GM19438 (cell line): Measurements from ENCODE around the gene AGAP1.
"Not testable (repeated sequence)": the region's sequence is repeated elsewhere in the genome, so short reads cannot be mapped to it uniquely, and the experiment has no call there.

Source experiments
- ATAC-seq: cut with Tn5 transposase; IDR thresholded peaks from one replicate; pipeline ENCODE4 v1.9.1; 2021; ENCODE audit warnings: low read depth; ENCODE audit not compliant: unreplicated experiment

Gene AGAP1

GRCh38 chr2:235945608-235946140, 451.8 kb downstream of the AGAP1 start:
- ATAC-seq, result no peak

DNA sequence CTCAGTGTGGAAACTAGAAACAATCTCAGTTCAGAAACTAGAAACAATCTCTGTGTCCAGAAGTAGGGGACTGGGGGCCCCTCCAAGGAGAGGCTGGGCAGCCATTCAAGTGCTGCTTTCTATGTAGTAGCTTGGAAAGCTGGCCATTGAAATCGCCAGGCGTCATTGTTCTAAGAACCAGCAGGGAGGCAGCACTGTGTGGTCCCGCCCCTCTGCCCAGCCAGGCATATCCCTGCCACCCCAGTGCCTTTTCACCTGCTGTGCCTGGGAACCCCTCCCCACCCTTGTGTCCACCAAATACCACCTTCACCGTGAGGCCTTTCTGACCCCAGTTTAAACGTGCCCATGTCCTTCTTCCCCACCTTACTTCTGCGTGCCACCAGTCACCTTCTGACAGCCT, 452.7 kb downstream of the AGAP1 start:
- ATAC-seq, result no peak

DNA sequence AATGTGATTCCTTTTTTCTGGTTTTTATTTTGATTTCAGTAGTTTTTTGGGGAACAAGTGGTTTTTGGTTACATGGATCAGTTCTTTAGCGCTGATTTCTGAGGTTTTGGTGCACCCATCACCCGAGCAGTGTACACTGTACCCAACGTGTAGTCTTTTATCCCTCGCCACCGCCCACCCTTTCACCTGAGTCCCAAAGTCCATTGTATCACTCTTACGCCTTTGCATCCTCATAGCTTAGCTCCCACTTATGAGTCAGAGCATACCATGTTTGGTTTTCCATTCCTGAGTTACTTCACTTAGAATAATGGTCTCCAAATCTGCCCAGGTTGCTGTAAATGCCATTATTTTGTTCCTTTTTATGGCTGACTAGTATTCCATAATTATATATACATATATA, 453.2 kb downstream of the AGAP1 start:
- not testable (repeated sequence) for ATAC-seq

- no peak for ATAC-seq
Observed at GRCh38 chr2:235949567-235950472, 456.0 kb downstream of the AGAP1 start.

GRCh38 chr2:235950473-235950809, 456.6 kb downstream of the AGAP1 start:
- ATAC-seq, result no peak

- no peak for ATAC-seq
Observed at GRCh38 chr2:235951493-235951892, 457.6 kb downstream of the AGAP1 start.

GRCh38 chr2:235951982-235952381, 458.1 kb downstream of the AGAP1 start:
- ATAC-seq, result no peak

GRCh38 chr2:235952714-235953113, 458.9 kb downstream of the AGAP1 start:
- ATAC-seq, result no peak

GRCh38 chr2:235954281-235954680, 460.4 kb downstream of the AGAP1 start:
- ATAC-seq, result no peak

DNA sequence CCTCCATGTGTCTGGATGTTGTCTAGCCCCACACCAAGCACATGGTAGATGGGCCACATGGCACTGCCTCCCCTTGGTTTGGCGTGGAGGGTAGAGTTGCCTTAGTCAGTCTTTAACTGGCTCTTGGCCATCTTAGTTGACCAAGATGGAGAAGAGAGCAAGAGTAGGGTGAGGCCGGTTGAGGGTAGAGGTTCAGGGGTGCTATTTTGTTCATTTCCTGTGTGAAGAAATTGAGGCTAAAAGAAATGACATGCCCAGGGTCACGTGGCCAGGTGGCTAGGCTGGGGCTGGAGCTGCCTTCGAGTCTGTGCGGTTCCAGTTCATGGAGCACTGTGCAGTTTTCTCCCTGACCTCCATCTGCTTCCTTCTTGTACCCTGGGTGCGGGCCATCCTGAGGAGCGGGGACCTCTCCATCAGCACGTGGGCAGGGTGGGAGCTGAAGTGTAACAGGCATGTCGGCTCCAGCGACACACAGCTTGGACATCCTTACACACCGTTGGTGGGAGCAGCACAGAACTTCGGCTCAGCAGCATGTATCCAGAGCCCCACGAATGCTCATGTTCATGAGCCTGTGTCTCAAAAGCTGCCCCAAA, 461.1 kb downstream of the AGAP1 start:
- ATAC-seq, result no peak

DNA sequence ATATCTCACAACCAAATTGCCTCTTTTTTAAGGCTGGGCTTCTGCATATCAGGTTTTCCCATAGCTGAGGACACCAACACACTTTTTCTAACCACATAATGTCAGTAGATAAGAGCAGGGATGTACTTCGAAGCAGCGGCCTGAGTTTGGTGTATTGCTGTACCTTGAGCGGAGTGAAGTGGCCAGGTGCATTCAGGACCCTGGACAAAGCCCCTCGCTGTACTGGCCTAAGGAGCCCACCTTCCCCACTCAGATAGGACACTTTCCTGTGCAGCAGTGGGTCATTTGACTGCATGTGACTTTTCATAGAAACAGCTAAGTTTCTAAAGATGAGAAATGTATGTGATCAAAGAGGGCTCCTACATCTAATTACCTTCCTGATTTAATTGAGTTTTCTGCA, 461.8 kb downstream of the AGAP1 start:
- ATAC-seq, result no peak

- no peak for ATAC-seq
Observed at GRCh38 chr2:235956281-235956970, 462.6 kb downstream of the AGAP1 start.

GRCh38 chr2:235957251-235957650, 463.4 kb downstream of the AGAP1 start:
- ATAC-seq, result no peak

DNA sequence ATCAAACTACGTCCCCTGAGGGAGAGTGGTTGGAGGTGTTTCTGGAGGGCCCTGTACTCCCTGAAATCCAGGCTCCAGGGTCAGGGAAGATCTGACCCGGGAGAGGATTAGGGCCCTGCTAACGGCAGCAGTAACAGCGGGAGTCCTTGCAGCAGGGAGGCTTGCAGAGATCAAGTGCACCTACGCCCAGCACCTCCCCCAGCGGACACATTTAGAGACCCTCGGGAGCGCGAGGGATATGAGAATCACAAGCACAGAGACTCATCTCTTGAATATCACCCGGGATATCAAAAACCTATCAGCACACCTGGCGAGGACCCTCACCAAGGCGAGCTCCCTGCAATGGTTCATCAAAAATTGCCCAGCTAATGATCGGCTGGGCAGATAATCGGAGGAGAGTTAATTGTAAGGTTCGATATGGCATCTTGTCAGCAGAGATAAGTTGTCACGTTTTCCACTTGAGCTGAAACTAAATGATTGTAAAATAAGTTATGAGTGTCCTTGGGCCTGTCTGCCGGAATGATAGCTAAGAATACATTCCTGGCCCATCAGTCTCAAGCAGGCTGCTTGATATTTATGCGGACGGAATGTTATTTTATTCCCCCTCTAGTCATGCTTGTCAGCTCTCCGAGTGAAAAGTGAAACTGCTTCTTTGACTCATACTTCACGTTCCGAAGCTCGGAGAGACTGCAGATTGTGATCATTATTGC, 464.5 kb downstream of the AGAP1 start:
- no peak for ATAC-seq

DNA sequence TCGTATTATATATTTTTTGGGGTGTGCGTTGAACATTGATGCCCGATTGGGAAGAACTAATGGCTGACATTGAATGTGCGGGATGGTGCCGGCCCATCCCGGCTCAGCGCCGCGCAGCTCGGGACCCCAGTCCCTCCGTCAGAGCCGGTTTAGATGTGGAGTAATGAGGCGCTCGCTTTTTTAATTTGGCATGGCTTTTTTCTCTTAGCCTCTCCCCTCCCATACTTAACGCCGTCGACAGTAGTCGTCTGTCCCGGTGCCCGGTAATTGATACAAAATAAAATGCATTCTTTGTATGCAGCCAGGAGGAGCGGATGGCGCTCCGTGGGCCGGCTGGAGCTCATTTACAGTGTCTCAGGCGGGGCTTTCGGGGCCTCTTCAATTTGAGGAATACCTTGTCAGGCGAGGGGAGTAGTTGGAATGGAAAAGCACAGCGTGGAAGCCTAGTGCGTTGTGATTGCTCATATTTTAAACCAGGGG, 465.1 kb downstream of the AGAP1 start:
- no peak for ATAC-seq

DNA sequence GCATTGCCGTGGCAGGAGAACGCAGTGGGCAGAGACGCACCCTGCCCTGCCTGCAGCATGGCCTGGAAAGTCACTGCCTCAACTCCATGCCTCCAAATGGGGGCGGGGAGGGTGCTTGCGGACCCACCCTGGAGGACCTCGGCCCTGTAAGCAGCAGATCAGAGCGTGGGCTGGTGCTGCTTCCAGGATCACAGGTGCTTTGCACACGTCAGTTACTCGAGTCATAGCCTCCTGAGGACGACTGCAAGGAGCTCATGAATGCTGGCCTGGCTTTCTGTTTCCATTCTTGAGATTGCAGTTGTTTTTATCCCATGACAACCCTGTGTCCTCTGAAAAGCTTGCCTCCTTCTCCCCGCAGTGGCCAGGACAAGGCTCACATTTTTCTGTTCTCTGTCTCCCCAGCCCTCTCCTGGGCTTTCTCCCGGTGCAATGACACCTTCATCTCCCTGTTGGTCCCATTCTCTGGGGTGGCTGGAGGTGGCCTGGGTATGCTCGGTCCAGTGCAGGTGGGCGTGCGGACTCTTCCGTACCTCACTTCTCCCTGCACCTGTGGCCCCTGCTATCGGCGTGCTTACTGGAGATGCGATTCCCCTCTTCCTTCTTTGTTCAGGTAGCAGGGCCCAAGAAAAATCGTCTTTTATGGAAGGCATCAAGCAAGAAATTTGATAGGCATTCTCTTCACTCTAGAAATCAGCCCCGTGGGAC, 466.3 kb downstream of the AGAP1 start:
- ATAC-seq, result no peak

DNA sequence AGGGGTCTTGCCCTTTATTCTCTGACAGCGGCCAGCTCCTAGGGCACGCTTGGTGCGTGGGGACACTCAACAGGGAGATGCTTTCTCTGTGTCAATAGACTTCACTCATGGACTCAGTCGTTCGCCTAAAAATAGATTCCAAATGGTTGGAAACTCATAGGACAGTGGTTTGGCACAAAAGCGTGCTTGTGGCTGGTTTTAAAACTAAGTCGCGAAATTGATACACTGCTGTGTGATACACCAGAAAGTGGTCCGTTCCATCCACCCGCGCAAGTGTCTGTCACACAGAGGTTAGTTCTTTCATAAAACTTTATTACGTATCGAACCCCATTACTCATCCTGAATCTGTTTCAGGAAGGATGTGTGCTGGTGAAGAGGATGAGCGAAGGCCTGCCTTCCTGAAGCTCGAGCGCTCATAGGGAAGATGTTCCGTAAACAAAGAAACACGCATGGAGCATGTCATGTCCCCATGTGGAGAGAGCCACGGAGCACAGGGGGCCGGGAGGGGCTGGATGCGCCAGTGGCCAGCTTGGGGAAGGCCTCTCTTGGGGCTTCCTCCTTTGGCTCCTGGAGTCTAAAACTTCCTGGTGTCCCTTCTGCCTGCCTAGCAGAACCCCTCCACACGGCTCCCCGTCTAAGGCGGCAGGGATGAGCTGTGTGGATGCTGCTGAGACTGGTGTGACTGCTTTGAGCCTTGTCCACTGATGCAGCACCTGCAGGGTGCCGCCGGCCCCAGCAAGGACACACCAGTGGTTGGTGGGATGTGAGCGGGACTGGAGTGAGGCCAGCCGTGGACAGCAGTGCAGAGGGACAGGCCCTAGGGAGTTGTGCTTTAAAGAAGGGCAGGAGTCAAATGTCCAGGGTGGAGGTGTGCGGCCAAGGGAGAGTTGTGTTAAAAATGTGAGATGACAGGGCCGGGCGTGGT, 467.1 kb downstream of the AGAP1 start:
- ATAC-seq, result no peak

DNA sequence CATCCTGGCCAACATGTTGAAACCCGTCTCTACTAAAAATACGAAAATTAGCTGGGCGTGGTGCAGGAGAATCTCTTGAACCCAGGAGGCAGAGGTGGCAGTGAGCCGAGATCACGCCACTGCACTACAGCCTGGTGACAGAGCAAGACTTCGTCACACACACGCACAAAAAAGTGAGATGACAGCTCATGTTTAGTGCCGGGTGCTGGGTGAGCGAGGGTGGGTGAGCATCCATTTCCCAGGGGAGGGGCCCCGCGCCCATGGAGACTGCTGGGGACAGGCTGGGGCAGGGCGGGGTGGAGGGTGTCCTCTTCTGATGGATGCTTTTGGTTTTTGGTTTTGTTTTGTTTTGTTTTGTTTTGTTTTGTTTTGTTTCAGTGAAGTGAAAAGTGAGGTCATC, 467.9 kb downstream of the AGAP1 start:
- no peak for ATAC-seq
